NCI-H2171 treated with DMSO at 0.1 percent for 48 hours (cell line): Measurements from ENCODE around the gene SYT7.
"Not testable (repeated sequence)": the region's sequence is repeated elsewhere in the genome, so short reads cannot be mapped to it uniquely, and the experiment has no call there.

Experiments used
- DNase-seq: peaks from one replicate; lab custom pipeline; 2025; lab: John Stamatoyannopoulos, UW

Gene SYT7

DNA sequence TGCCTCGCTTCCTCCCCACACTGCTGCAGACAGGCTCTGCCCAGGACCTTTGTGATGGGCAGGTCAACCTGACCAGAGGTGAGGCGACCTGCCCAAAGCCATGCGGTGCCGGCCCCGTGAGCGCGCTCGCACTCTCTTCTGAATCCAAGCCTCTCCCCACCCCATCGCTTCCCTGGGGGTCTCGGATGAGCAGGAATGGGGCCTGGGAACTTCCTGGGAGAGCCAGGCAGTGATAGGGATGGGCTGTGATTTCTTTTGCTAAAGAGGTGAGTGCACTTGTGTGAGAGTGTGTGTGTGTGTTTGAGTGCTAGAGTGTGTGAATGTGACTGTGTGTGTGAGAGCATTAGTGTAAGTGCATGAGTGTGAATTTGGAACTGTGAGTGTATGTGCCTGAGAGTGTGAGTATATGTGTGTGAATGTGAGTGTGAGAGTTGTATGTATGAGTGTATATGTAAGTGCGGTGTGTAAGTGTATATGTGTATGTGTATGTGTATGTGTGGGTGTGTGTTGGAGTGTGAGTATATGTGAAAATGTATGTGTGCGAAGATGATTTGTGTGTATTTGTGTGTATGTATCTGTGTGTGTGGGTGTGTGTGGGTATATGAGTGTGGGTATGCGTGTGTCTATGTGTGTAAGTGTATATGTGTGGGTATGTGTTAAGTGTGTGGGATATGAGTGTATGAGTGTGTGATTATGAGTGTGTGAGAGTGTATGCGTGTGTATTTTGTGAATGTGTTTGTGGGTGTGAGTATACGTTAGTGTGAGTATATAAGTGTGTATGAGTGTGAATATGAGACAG, 84.1 kb downstream of the SYT7 start:
- peak; percentile 41 for DNase-seq

DNA sequence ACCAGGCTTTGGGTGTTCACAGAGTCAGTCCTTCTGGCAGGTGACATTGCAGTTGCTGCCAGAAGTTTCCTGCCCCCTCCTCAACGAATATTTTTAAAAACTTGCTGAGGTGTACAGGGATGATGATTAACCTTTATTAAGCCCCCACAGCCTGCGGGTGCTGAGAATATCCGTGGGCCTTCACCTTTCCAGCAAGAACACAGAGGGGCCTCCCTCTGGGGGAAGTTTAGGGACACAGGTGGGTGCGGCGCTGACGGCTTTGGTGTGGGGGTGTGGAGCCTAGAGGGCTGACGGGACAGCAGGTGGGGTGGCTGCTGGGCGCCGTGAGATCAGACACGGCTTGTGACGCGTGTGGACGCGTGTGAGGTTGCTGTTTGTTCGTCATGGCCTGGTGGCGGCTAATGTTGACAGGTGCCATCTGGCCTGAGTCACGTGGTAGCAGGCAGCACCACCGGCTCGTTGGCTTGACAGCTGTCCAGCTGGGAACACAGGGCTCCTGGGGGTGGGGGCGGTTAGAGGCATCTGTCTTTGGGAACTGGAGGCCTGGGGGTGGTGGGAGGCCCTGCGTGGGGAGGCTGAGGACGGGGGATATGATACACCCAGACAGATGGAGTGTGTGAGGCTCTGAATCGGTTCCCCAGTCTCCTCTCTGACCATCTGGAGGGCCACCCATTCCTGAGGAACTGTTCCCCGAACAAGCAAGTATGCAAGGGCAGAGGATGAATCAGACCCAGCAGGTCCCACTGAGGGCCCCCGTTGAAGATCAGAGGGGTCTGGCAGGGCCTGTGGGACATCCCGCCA, 84.9 kb downstream of the SYT7 start:
- DNase-seq = peak; percentile 98

DNA sequence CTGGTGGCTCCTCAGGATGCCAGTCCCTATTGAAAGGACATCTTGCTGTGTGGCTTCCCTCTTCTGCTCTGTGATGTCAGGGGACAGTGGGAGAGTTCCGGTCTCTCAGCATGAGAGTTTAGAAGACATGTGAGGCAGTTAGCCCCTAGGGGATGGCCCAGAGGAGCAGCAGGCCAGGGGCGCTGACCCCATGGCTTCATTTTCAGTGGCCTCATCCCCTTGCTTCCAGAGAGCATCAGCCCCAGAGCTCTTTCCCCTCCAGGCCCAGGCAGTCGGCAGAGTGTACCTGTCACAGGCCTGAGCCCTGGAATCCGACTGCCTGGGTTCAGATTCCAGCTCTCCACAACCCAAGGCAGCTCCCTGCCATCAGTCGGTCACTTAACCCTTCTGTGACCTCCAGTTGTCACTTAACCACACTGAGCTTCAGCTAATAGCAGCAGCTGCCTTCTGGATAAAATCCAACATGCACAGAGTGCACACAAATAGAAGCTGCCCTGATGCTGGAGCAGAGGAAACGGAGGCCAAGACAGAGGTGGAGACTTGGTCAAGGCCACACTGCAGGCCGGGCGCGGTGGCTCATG, 86.4 kb downstream of the SYT7 start:
- DNase-seq = peak; percentile 48

DNA sequence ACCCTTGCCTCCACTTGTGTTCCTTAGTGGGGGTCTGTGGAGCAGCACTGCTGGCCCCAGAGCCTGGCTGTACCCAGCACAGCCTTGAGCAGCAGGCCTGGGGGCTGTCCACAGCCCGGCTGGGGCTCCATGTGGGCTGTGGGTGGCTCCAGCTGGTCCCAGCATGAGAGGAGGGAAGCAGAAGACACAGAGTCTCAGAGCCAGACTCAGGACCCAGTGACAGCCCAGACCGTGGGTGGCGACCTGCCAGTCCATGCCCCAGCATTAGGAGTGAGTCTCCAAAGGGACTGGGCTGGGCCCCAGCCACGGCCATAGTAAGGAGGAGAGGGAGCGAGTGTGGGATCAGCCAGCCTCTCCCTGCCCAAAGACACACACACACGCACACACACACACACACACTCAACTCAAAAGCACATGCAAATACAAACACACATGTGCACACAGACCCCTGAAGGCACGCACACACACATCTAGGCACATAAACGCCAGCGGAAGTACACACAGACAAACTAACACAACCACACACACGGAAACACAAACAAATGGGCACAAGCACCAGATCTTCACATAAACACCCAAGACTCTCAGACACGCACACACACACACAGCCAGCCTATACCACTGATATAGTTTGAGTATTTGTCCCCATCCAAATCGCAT, 89.0 kb downstream of the SYT7 start:
- DNase-seq = no peak

DNA sequence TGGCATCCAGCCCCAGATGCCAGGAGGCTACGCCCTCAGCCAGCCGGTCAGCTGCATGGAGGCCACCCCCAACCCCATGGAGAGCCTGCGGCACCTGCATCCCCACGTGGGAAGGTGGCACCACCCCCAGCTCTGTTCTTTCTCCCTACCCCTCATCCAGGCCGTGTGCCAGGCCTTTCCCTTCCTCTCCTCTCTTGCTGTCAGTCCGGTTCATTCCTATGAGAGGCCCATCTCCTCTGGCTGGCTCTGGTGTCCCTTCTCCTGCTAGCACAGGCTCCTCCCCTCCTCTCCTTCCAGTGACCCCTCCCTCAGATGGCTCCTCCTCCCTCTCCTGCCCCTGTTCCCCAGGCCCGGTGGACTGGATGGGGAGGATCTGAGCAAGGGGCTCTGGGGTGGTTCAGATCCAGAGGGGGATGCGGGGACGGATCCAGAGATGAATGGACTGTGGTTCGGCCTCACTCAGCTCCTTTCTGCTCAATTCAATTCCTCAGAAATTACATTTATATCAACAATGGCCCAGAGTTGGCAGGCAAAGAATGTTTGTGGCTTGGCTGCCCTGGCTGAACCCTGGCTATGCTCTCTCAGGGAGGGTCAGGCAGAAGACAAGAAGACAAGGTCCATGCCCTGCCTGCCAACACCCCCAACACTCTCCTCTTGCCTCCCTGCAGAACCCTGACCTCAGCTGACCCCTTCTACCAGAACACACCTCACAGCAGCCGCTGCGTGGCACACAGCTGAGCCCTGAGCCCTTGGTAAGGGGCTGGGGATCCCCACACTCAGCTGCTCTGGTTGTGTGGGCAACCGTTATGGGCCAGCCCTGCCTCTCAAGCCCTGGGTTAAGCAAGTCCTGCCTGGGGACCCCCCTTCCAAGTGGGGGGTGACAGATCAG, 90.8 kb downstream of the SYT7 start:
- no peak for DNase-seq

DNA sequence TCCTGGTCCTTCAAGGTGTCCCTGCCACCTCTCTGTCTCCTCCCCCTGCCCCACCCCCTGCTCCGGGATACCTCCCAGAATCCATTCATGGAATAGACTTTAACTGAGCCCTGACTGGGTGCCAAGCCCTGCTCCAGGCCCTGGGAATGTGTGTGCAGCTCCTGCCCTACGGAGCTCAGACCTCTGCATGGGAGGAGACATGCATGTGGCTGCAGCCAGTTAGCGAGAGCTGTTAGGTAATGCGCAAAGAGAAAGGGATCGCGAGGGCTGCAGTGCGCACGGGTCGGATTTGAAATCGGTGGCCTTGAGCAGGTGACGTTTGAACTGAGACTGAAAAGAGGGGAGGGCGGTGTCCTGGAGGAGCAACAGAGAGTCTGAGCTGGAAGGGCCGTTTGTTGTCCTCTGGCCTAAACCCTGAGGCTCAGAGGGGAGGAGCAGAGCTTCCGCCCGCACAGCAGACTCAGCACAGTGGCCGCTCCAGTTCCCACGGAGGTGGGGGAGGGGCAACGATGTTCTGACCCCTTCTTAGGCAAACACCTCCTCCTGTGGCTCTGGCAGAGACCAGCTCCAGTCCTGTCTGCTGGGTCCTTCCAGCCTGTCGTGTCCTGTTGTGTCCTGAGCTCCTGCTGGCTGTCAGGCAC, 92.1 kb downstream of the SYT7 start:
- no peak for DNase-seq

DNA sequence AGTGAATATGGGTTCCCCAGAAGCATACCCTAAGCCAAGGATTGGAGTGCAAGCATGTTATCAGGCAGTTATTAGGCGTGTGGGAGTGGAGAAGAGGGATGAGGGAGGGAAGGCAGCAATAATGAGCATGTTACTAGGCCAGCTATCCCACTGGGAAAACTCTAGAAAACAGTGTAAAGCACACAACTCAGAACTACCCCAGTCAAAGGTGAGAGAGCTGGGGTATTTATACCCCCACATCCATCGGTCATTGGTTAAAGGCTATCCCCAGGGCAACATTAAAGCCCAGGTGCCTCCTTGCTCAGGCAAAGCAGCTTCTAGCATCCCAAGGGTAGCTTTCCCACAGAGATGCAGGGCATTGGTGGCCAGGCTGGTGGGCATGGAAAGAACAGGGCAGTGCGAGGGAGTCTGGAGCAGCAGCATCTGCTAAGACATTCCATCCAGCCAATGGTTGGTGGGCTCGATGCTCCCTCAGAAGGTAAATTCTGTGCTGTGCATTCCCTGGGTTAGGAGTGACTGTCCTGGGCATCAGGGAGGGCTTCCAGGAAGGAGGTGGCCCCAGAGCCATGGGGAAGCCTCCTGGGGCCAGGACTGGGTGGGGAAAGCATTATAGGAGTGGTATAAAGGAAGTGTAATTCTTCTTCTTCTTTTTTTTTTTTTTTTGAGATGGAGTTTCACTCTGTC, 93.4 kb downstream of the SYT7 start:
- no peak for DNase-seq

DNA sequence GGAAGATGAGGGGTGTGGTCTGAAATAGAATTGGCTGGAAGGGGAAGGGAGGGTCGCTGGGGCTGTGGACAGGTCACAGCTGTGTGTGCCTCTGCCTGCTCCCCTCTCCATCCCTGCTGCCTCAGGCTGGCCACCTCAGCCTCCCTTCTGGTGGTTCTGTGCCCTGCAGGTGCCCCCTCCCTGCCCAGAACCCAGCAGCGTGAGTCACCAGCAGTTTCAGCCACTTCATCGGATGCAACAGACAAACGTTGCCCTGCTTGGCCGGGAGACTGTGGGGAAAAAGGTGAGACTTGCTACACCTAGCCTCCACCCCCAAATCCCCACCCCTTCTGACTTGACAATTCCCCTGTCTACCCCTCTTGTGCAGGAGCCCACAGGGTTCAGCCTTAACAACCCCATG, 94.1 kb downstream of the SYT7 start:
- no peak for DNase-seq

DNA sequence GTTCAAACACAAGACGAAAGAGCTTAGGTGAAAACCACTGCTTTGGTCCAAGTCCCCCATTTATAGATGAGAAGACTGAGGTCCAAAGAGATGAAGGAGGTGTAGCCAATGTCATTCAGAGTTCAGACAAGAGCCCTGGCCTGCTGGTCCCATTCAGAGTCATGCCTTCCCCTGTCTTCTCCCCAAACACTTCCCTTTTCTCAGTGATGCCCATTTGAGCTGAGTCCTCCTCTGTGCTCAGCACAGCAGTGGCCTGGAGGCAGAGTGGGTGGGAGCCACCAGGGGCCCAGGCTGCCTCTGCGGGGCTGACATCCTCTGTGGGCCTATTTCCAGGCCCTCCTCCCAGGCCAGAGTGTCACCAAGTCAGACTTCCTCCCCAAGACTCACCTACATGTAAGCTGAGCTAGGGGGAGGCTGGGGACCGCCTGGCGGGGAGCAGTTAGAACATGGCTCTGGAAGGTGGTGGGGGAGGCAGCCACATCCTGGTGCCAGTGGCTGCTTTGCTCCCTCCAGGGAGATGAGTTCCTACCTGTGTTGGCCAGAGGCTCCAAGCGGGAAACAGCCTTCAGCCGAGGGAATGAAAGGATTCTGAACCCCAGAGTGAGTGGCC, 94.8 kb downstream of the SYT7 start:
- no peak for DNase-seq

DNA sequence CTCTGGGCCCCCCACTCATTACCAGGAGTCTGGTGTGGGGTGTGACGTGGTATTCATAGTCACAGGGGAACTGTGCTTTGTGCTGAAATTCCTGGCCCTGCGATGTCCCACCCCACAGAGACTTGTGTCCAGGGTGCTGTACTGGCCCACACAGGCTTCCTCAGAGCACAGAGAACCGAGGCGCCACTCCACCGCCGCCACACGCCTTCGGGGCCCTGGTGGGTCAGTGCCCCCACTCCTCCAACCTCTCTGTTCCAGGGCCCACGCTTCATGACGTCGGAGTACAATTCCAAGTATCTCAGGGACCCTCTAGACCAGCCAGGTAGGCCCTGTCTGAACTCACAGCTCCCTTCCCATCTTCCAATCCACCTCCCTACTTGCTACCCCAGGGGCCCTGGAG, 95.8 kb downstream of the SYT7 start:
- no peak for DNase-seq

DNA sequence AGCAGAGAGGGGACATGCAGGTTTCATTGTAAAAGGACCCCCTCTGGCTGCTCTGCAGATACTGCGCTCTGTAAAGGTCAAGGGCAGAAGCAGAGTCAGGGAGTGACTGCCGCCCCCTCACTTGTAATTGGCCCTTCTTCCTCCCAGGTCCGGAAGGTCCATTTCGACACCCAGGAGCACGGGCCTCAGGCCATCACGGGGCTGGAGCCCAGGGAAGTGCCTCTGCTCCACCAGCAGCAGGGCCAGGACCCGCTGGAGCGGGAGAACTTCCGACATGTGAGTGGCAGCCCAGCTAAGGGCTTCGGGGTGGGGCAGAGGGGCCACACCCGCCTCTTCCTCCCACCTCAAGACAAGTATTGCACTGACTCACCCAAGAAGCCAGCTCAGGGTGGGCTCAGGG, 96.3 kb downstream of the SYT7 start:
- no peak for DNase-seq

DNA sequence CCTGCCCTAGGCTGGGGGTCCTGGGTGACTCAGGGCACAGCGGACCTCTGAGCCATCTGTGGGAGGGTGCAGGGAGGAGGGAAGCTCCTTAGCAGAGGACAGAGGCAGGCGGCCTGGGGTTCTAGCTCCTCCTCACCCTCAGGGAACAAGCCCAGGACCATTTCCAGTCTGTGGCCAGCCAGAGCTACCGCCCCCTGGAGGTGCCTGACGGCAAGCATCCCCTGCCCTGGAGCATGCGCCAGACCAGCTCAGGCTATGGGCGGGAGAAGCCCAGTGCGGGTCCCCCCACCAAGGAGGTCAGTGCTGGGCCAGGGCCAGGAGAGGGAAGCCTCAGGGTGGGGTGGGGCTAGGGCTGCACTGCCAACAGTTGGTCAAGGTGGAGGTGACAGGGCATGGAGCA, 98.4 kb downstream of the SYT7 start:
- no peak for DNase-seq

DNA sequence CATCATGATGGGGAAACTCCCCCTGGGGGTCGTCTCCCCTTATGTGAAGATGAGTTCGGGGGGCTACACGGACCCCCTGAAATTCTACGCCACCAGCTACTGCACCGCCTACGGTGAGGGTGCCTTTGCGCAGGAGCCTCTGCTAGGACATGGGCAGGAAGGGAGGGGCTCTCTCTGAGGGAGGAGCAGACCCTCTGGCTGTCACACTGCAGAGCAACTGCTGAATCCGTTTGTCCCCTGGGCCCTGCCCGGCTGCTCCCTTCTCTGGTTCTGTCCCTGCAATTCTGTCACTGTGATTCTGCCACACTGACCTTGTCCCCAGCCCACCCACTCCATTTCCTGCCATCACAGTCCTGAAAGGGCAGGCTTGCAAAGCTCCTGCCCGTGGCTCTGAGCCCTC, 99.1 kb downstream of the SYT7 start:
- no peak for DNase-seq

DNA sequence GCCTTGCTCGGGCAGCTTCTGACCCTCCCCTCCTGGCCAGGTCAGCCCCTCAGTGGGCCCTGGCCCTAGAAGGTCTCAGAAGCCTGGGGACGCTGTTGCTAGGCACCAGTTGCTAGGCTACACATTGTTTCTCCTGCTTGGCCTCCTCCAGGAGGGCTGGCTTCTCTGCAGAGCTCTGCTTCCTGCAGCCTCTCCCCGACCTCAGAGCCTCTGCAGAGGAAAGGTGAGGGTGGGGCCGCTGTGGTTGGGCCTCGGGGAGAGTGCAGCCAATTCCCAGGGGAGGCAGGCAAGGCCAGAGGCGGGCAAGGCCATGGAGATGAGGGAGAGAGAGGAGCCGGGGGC, 99.9 kb downstream of the SYT7 start:
- DNase-seq = peak; percentile 51

DNA sequence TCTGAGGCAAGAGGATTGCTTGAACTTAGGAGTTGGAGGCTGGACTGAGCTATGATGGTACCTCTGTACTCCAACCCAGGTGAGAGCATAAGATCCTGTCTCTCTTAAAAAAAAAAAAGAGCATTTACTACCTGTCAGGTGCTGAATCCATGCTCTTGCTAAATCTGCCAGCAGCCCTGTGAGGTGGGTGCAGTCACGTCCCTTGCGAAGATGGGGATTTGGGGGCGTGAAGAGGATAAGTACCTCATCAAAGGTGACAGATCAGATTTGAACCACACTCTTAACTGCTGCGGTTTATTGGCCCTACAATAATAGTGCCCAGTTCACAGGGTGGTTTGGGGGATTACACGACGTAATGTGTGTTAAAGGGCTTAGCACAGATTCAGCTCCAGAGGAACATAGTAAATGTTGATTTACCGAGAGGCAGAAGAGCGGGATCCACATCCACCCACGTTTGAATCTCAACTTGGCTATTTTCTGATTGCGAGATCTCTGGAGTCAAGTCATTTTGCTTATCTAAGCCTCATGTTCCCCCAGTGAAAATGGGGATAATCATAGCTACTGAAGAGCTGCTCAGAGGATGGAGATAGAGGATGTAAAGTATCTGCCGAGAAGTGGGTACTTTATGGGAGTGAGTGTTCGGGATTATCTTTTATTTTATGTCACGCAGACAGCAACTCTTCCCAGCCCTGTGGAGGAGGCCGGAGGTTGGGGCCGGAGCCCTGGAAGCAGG, 100.4 kb downstream of the SYT7 start:
- DNase-seq = no peak

DNA sequence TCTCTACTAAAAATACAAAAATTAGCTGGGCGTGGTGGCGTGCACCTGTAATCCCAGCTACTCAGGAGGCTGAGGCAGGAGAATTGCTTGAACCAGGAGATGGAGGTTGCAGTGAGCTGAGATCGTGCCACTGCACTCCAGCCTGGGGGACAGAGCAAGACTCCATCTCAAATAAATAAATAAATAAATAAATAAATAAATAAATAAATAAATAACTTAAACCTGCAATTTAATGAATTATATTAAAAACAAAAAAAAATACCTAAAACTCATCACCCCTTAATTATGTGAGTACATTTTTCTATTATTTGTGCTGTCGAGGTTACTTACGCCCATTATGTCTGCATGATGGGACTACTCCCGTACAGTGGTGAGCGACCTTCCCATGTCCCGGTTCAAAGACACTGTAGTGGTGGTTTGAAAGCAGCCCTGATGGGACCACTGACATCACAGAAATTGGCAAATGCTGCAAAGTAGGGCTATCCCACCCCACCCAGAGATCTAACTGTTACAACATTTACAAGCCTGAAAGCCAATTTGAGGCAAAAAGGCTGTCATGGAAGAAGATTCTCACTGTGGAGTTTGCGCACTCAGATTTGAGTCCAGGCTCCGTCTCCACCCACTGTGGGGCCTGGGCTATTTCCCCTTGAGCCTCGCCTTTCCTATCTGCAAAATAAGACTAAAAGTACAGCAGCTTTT, 101.4 kb downstream of the SYT7 start:
- not testable (repeated sequence) for DNase-seq

DNA sequence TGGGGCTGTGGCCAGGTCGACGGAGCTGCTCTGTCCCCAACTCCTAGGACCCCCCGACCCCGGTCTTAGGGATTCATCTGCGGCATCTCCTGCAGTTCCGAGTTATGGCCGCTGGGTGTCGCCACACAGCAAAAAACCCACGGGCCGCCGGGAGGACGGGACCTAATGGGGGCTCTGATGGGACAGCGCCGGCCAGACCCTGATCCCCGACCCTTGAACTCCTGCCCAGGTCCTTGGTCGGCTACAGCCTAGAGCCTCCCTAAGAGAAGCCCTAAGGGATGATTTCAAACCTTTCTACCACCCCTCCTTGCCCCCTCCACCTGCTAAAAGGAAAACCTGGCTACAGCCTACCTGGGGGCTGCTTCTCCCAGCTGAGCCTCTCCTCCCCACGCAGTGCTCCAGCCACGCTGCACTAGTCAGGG, 103.1 kb downstream of the SYT7 start:
- no peak for DNase-seq

DNA sequence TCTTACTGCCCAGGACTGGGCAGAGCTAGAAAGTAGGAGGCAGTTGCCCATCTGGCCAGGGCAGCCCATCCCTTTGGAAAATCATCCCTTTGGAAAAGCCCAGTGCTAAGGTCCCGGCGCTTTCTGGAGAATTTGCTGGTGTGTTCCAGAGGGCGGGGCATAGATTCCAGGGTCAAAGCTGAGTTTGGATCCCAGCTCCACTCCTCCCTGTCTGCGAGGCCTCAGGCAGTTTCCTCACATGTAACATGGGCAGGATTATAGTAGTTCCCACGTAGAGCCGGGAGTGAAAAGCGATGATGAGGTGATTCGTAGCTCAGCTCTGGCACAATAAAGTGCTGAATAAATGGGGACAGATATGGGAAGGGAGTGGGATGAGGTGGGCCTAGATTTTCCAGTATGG, 103.8 kb downstream of the SYT7 start:
- no peak for DNase-seq

DNA sequence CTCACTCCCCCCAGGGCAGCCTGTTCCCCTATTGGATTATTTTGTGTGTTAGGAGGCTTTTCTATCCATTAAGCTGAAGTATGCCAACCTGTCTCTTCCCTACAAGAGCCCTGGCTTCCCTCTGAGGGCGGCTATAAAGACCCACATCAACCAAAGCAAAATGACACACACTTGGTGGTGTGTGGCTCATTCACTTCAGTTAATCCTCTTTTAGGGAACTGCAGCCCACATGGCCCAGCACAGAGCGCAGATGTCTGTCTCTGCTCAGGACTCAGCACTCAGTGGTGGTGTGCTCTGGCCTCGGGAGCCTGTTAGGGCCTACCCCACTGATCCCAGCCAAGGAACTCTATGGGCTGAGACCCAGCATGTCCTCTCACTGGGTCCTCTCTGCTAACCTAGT, 104.5 kb downstream of the SYT7 start:
- DNase-seq = no peak
